Measurements from ENCODE around the gene MLEC.

GRCh38 chr12:120642121-120642520 is 44.8 kb upstream of the MLEC start:
- TF ChIP-seq, protein P1, sequence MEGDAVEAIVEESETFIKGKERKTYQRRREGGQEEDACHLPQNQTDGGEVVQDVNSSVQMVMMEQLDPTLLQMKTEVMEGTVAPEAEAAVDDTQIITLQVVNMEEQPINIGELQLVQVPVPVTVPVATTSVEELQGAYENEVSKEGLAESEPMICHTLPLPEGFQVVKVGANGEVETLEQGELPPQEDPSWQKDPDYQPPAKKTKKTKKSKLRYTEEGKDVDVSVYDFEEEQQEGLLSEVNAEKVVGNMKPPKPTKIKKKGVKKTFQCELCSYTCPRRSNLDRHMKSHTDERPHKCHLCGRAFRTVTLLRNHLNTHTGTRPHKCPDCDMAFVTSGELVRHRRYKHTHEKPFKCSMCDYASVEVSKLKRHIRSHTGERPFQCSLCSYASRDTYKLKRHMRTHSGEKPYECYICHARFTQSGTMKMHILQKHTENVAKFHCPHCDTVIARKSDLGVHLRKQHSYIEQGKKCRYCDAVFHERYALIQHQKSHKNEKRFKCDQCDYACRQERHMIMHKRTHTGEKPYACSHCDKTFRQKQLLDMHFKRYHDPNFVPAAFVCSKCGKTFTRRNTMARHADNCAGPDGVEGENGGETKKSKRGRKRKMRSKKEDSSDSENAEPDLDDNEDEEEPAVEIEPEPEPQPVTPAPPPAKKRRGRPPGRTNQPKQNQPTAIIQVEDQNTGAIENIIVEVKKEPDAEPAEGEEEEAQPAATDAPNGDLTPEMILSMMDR (IDR thresholded peaks at IDR 0.05): no peak
- no peak for TF ChIP-seq POLR2A (IDR thresholded peaks at IDR 0.05)
